T-helper 22 cell (primary cell): ENCODE results near the gene CHSY1.

Experiments used
- DNase-seq: peaks from one replicate; pipeline ENCODE4 v3.0.0-alpha.2; 2020; ENCODE audit warnings: low read depth

The CHSY1 gene

GRCh38 chr15:101152914-101153313, 98.9 kb downstream of the CHSY1 start:
- no peak for DNase-seq

DNA sequence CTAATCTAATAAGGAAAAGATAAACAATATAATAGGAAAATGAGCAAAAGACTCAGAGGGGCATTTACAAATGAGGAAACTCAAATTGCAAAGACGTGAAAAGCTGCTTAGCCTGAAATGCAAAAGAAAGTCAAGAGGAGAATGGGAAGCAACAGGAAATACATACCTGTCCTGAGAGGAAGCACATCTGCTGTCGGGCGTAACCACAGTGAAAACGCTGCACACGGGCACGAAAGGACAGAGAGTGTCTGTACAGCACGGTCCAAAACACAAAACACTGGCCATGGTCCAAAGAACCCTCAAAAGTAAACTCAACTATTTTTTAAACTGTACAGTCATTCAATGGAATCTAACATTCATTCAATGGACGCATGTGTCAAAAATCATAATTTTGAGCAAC, 100.6 kb downstream of the CHSY1 start:
- DNase-seq = no peak

DNA sequence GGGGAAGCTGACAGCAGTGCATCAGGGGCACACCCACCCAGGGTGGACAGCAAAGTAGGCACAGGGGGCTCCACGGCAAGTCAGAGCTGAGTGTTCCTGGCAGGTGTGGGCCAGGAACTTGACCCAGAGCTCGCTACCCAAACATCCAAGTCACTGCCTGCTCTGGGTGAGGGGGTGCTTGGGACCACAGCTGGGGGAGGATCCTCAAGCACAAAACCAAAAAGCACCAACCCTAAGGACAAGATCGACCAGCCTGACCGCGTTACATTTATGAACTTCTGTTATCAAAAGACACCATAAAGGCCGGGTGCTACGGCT, 101.2 kb downstream of the CHSY1 start:
- DNase-seq = no peak

GRCh38 chr15:101149864-101150722, 101.8 kb downstream of the CHSY1 start:
- no peak for DNase-seq

DNA sequence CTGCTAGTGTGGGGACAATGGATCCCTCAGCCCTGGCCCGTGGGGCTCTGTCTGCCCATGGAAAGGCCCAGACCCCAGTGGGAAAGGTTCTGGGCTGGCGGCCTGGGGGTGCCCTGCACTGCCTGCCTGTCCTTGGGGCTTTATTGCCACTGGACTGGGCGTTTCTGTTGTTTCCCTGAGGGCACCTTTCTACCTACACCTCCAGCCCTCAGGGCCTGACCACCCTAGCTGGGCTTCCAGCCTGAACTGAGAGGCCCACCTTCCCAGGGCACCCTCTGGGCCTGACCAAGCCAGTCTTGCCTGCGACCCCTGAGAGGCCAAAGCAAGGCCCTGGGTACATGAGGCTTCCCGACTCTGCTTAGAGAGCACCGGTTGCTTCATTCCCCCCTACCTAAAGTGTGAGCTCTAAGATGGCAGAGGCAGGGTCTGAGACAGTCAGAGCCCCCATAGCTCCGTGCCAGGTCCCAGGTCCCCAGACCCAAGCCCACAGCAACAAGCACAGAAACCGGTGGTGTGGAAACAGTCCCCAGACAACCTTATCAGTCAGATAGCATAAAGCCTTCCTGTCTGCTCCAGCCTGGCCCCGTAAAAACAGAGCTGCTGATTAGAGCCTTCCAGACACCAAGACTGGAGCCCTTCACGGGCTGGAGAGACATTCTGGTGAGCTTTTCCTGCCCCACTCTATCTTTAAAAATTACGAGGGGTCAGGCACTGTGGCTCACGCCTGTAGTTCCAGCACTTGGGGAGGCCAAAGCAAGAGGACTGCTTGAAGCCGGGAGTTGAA, 102.8 kb downstream of the CHSY1 start:
- no peak for DNase-seq

GRCh38 chr15:101148166-101148880, 103.5 kb downstream of the CHSY1 start:
- no peak for DNase-seq

DNA sequence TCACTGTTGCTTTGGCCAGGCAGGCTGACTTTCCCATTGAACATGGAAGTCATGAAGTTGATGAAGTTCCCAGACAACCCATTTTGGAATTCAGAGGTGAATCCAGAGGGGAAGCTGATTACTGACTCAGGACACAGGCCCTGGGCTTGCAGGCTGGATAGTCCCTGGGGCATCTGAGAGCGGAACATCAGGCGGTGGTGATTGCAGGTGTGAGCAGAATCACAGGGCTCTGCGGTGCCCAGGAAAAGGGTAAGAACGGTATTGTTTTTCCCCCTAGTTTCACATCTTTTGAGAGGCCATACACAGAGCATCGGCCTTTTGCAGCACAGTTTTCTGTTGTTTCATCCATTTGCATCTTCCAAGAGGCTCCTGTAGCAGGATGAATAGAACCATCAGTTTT, 104.7 kb downstream of the CHSY1 start:
- no peak for DNase-seq

- no peak for DNase-seq
Observed at GRCh38 chr15:101146118-101146702, 105.6 kb downstream of the CHSY1 start.

DNA sequence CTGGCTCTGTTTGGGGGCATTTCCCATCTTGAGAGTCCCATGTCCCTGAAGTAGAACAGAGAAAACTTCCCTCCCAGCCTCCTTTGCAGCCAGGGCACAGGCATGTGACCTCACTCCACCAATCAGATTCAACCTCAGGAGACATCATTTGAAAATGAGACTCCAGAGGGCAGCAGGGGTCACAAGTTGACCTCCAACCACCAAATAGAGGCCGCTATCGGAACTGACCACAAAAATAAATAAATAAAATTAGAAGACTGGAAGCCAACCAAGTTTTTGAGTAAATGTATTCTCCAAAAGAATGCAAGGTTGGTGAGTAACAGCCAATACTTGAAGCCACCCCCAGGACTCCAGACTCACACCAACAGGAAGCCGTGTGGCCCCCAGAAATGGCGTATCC, 106.5 kb downstream of the CHSY1 start:
- no peak for DNase-seq

GRCh38 chr15:101143321-101143720, 108.5 kb downstream of the CHSY1 start:
- no peak for DNase-seq

DNA sequence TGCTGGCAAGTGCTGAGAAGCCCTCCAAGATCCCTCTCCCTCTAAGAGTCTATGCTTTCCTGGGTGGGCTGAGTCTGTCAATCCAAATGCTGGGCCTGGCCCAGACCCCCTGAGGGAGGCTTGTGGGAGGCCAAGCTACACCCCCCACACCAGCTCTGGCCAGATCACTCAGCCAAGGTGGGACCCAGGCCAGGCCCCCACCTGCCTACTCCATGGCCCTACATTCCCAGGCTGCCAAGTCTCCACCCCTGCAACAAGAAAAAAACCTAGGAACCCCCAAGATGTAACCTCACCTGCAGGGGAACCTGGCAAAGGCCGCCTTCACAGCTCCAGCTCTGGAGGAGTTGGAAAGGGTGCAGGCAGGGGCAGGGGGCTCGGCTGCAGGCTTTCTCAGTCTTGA, 109.1 kb downstream of the CHSY1 start:
- no peak for DNase-seq

- DNase-seq = no peak
Observed at GRCh38 chr15:101141926-101142527, 109.8 kb downstream of the CHSY1 start.

- DNase-seq = no peak
Observed at GRCh38 chr15:101140697-101141065, 111.2 kb downstream of the CHSY1 start.

DNA sequence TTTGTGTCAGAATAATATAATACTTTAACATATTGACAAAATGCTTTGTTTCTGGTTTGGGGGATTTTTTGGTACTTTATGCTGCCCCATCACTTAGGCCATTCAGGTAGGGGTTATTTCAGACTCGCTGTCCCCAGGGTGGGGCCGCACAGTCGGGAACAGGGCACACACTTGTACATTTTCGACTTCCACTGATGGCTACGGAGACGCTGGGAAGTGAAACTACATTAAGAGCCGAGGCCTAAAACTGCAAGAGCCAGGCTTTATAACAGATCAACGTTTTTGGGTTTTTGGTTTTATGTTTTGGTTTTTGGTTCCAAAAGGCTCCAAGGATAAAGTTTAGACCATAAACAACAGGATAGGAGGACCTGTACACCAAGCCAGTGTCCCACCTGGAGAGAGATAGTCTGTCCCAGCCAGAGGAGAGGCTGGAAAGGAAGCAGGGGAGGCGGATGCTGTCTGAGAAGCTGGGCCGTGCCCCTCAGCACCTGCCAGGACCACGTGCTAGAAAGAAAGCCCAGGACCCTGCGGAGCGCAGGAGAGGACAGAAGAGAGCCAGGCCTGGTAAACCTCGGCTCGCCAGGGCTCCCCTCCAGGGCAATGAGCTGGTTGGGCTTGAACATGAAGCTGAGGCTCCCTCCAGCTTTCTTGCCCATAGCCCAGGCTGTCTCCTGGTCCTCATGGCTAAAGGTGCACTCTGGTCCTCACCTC, 111.7 kb downstream of the CHSY1 start:
- DNase-seq = no peak

DNA sequence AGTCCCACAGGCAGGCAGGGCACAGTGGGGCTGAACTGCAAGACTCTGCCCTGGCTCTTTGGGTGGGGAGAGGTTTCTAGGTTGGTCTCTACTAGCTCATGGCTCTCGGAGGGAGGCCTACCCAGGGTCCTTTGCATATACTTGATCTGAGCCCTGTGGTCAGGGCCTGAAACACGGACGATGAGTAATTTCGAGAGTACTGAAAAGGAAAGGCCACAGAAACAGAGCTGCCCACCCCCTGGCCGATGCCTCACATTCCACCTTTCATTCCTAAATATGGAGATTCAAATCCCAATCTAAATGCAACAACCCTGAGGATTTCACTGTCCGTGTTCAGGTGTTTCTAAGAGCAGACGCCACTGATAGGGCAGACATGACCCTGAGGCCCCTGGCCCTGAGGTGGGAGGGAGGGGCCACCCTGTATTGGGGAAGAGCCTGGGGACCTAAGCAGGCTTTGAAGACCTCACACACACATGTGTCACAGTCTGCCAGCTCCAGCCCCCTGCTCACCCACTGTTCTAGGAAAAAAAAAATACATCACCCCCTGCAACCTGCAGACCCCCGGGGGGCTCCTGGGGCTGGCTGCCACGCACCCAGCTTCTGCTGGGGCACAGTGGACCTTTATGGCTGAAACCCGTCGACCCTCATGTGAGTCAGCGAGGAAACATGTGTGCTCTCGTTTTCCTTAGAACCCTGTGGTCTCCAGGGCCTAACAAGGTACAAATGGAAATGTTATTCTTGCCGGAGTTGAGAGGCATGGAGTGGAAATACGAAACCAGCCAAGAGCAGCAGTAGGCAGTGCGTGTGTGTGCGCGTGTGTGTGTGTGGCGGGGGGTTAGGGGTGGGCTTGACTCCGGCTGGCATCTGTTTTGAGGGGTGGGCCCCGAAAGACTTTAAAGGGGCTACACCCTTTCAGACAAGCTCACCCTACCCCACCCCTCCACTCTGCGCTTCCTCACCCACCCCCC, 112.7 kb downstream of the CHSY1 start:
- DNase-seq = no peak

DNA sequence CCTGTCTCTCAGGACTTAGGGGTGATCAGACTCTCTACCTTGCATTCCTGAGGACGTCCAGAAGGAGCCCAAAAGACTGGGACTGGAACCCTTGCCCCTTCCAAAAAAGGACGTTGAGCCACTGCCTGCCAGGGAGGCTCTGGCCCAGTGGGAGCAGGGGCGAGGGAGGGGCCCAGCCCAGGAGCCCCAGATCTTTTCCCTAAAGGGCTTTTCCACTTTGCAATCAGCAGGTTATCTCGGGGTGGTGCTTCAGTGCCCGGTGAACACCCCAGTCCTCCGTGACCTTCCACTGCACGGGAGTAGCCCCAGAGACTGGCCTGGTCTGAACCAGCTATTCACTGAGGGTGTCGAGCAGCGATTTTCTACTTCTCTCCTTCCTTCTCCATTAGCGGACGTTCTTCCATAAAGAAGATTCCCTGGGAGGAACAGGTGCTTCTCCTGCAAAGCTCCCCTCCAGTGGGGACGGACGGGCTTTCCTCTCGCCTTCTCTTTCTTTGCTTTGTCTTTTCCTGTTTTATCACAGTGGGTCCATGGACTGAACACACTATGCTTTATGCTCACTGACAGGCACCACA, 113.7 kb downstream of the CHSY1 start:
- no peak for DNase-seq

DNA sequence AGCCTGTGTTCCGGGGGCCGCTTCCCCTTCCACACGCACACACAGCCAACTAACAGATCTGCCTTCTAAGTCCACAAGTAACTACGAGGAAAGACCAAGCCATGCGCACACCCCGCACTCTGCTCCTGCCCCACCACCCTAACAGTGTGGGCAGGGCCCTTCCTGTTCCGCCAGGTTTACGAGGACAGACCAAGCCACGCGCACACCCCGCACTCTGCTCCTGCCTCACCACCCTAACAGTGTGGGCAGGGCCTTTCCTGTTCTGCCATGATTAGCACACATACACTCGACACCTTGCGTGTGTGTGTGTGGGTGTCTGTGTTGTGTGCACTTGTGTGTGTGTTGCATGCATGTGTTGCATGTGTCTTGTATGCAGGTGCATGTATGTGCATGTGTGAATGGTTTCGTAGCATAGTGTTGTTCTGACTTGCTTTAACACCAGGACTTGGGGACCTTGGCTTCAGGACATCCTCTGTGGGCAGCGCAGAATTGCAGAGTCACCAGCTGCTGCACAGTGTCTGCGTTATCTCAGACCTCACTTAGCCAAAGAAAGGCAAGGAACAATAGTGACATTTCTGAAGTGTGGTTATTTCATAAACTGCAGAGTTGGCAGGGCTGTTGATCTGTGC, 114.4 kb downstream of the CHSY1 start:
- DNase-seq = no peak

GRCh38 chr15:101136381-101137268, 115.2 kb downstream of the CHSY1 start:
- DNase-seq = no peak
